Central memory CD8-positive, alpha-beta T cell (primary cell): ENCODE results near the gene SRA1.

Experiments
- ATAC-seq: fragments of 150-1000 bp; cut with Tn5 transposase; replicated peaks from 2 replicates; pipeline ENCODE4 v1.10.0; 2022; ENCODE audit warnings: mild to moderate bottlenecking, moderate FRiP score, moderate number of reproducible peaks; ENCODE audit not compliant: poor library complexity, severe bottlenecking; ENCODE audit errors: extremely low read depth
- DNase-seq, 2 donors: peaks; one replicate each; pipeline ENCODE4 v3.0.0; 2021; ENCODE audit warnings: low spot score in 2 of 2
- H3K27ac Mint-ChIP-seq: one replicate; pipeline ENCODE4 v1.8.0; 2022; ENCODE audit warnings: low read depth, mild to moderate bottlenecking, moderate library complexity, mixed read lengths
- H3K27me3 Mint-ChIP-seq: one replicate; pipeline ENCODE4 v1.8.0; 2022; ENCODE audit warnings: mixed read lengths
- H3K36me3 Mint-ChIP-seq: one replicate; pipeline ENCODE4 v1.8.0; 2022; ENCODE audit warnings: mild to moderate bottlenecking, moderate library complexity, mixed read lengths; ENCODE audit not compliant: insufficient read depth
- H3K4me1 Mint-ChIP-seq: one replicate; pipeline ENCODE4 v1.8.0; 2022; ENCODE audit warnings: mixed read lengths
- H3K4me3 Mint-ChIP-seq: one replicate; pipeline ENCODE4 v1.8.0; 2022; ENCODE audit warnings: mild to moderate bottlenecking, moderate library complexity, mixed read lengths
- H3K9me3 Mint-ChIP-seq: one replicate; pipeline ENCODE4 v1.8.0; 2022; ENCODE audit warnings: mixed read lengths

Gene SRA1

DNA sequence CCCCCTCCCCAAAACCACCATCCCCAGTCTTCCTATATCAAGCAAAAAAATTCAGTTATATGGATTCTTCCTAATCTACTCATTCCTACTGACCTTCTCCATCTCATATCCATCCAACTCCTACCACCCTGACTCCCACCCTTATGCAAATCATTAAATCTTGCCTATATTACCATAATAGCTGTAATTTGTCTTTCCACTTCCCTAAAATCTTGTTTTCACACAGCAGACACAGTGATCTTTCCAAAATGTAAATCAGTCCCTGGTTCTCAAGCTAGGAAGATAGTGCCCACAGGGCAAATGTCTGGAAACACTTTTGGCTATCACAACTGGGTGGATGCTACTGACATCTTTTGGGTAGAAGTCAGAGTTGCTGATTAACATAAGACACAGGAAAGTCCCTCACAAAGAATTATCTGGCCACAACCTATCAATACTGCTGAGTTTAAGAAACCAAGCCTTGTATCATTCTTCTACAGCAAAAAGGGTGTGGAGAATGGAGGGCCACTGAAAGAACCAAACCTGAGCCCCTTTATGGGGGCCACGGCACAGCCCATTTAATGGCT, 1.4 kb downstream of the SRA1 start:
- H3K4me3 Mint-ChIP-seq, result peak overlapping the region; percentile 87
- peaks cover 22% of the 10 kb centered on the region for H3K36me3 Mint-ChIP-seq
- no peaks in the 10 kb centered on the region for H3K27me3 Mint-ChIP-seq
- H3K4me1 Mint-ChIP-seq, result peaks cover 55% of the 10 kb centered on the region
- no peak for ATAC-seq
- H3K27ac Mint-ChIP-seq, result peak overlapping the region; percentile 95
- H3K9me3 Mint-ChIP-seq, result no peaks in the 10 kb centered on the region
- DNase-seq, result no peak

DNA sequence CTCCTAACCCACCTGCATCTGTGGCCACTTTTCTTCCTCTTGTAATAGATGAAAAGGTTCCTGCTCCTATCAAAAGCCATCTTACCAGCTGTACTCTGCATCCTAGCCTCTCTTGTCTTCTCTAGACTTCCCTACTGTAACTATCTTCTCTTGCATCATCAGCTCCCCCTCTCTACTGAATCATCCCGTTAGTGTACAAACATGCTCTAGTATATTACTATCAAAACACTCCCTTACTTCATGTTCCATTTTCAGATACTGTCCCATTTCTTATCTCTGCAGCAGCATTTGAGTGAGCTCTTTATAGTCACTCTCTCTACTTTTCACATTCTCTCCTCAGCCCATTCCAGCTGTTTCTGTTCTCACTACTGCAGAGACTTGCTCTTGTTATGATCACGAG, 2.8 kb downstream of the SRA1 start:
- DNase-seq (no peak), ATAC-seq (no peak)
- Mint-ChIP-seq H3K27me3 (no peaks in the 10 kb centered on the region), H3K27ac (peak overlapping the region; percentile 6), H3K9me3 (no peaks in the 10 kb centered on the region), H3K4me1 (peaks cover 61% of the 10 kb centered on the region), H3K4me3 (no peak overlapping the region), H3K36me3 (peaks cover 27% of the 10 kb centered on the region)

- H3K4me1 Mint-ChIP-seq, result peaks cover 68% of the 10 kb centered on the region
- H3K4me3 Mint-ChIP-seq, result no peak overlapping the region
- no peaks in the 10 kb centered on the region for H3K9me3 Mint-ChIP-seq
- H3K27me3 Mint-ChIP-seq, result no peaks in the 10 kb centered on the region
- peak overlapping the region; percentile 25 for H3K27ac Mint-ChIP-seq
- DNase-seq (no peak), ATAC-seq (no peak)
- H3K36me3 Mint-ChIP-seq, result peaks cover 31% of the 10 kb centered on the region
These were observed 3.6 kb downstream of the SRA1 start for GRCh38 chr5:140553657-140554056.

DNA sequence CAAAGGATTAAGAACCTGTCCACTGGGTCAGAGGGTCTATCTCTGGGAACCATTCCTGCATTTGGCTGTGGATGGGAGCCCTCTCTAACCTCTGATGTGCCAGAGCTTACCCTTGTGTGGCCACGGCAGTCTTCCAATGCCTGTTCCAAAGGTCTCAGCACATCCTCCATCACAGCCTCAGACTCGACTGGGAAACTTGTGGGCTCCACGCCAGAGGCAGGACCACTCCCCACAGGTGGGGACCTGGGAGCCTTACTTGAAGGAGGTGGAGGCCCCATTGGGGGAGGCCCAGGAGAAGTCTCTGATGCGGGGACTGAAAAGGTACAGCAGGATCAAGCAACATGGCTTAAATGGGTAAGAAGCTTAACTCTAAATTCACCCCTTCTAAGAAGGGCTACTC, 5.4 kb downstream of the SRA1 start:
- no peak for DNase-seq
- no peak for ATAC-seq
- H3K27me3 Mint-ChIP-seq, result no peaks in the 10 kb centered on the region
- H3K36me3 Mint-ChIP-seq, result peaks cover 25% of the 10 kb centered on the region
- no peak overlapping the region for H3K27ac Mint-ChIP-seq
- H3K4me3 Mint-ChIP-seq, result no peak overlapping the region
- H3K4me1 Mint-ChIP-seq, result peaks cover 63% of the 10 kb centered on the region
- H3K9me3 Mint-ChIP-seq, result no peaks in the 10 kb centered on the region

- Mint-ChIP-seq H3K4me1 (peaks cover 50% of the 10 kb centered on the region), H3K27ac (peak overlapping the region; percentile 68), H3K36me3 (peaks cover 28% of the 10 kb centered on the region), H3K27me3 (no peaks in the 10 kb centered on the region), H3K9me3 (no peaks in the 10 kb centered on the region), H3K4me3 (no peak overlapping the region)
- ATAC-seq, result no peak
- no peak for DNase-seq
These were observed 6.9 kb downstream of the SRA1 start for GRCh38 chr5:140550147-140551079.

DNA sequence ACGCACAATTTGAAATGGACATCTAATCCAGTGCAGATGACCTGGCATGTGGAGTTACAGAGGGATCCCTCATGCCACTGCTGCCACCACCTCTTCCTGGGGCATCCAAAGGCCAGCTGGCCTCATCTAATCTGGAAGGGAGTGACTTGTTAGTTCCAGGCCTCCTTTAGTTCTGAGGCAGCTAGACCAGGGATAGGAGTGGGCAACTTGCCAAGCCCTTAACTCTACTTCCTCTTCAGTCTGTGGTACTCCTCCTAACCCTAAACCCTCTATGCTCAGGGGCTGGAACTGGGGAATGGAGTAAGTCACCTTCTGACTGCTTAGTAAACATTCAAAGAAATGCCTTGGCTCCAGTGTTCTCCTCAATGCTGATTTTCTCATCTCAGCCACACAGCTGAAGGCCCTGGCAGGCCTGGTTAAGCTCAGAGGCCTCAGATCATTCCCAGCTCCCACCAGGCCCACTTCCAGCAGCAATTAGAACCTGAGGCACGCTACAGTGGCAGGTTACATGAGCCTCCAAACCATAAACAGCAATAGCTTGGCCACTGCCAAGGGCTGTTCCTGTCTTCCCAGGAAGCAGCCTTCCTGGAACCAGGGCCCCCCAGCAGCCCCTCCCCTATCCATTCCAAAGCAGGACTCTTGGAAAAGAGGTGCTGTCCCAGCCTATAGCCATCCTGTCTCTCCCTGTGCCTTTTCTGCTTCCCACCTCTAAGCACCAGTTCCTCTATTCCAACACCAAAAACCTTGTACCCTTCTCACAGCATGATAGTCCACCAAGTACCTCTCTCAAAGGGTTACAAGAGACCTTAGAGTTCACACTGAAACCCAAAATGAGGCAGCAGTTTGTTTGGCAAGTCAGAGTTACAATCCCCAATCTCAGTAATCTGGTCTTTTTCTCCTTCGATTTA, 7.8 kb downstream of the SRA1 start:
- ATAC-seq (no peak), DNase-seq (no peak)
- Mint-ChIP-seq H3K4me1 (peaks cover 40% of the 10 kb centered on the region), H3K27me3 (no peaks in the 10 kb centered on the region), H3K9me3 (no peaks in the 10 kb centered on the region), H3K36me3 (peaks cover 31% of the 10 kb centered on the region), H3K27ac (peak overlapping the region; percentile 93), H3K4me3 (peak overlapping the region; percentile 66)

DNA sequence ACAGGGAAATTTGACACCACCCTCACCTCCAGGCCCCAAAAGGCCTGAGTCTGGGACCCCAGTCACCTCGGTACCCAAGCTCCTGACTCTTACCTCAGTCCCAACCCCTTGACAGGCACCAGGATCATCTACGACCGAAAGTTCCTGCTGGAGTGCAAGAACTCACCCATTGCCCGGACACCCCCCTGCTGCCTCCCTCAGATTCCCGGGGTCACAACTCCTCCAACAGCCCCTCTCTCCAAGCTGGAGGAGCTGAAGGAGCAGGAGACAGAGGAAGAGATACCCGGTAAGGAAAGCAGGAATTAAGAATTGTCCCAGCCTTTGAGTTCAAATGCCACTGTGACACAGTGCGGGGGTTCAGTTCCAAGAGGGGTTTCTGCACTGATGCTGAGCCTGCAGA, 8.5 kb downstream of the SRA1 start:
- Mint-ChIP-seq H3K4me3 (peak overlapping the region; percentile 66), H3K36me3 (peaks cover 28% of the 10 kb centered on the region), H3K27me3 (no peaks in the 10 kb centered on the region), H3K4me1 (peaks cover 33% of the 10 kb centered on the region), H3K27ac (peak overlapping the region; percentile 93), H3K9me3 (no peaks in the 10 kb centered on the region)
- ATAC-seq (no peak), DNase-seq (no peak)

DNA sequence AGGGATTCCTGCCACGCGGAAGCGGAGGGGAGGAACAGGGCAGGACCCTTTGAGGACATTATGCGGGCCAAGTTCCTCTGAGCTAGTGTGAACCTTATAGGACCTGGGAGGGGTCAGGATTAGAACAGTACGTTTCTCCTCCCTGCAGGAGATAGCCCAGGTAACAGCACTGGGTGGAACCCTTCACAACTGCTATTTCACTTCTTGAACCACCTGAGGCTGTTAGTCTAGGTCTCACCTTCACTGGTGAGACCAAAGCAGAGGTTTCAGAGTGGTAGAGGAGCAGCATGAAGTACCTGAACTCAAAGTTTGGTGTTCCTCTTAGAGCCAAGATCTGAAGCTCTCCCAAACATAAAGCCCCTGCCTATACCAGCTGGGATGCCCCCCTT, 9.0 kb downstream of the SRA1 start:
- H3K36me3 Mint-ChIP-seq, result peaks cover 27% of the 10 kb centered on the region
- H3K4me3 Mint-ChIP-seq, result peak overlapping the region; percentile 66
- peaks cover 28% of the 10 kb centered on the region for H3K4me1 Mint-ChIP-seq
- H3K27ac Mint-ChIP-seq, result peak overlapping the region; percentile 93
- ATAC-seq (no peak), DNase-seq (no peak)
- H3K27me3 Mint-ChIP-seq, result no peaks in the 10 kb centered on the region
- no peaks in the 10 kb centered on the region for H3K9me3 Mint-ChIP-seq

DNA sequence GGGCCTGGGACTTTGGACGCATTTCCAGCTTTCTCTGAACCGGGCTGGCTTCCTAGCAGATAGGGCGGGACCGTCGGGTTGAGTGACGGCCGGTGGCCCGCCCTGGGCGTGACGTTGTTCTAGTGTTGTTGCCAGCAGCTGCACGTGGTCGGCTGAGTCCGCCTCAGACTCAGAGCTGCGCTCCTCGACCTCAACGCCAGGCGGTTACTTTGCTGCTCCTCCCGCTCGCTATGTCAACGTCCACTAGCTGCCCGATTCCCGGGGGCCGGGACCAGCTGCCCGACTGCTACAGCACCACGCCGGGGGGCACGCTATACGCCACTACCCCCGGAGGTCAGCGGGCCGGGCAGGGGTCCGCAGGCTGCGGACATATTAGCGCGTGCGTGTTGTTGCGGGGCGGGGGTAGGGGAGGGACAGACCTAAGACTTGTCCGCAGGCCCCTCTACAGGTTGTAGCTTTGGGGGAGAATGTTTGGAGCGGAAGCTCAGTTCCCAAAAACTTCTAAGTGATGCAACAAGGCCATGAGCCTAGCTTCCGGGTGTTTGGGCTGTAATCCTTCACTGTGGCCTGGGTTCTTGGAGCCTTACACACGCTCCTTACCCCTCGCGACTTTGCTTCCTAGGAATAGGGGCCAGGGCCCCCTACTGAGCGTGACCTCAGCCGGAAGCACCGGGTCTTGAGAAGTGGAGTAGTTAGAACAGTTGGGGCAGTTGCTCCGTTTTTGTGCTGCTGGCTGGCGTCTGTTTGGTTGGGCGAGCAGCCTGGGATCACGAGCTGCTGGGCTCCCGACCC, 9.6 kb downstream of the SRA1 start, which contains the start of gene EIF4EBP3:
TSS of gene EIF4EBP3 (plus strand) at position 155 of the 792 bp plus-strand sequence. CDS start at position 231, 76 bp downstream.
- Mint-ChIP-seq H3K27me3 (no peaks in the 10 kb centered on the region), H3K4me3 (peak within 1 kb of the TSS; percentile 66), H3K27ac (peak within 1 kb of the TSS; percentile 93), H3K4me1 (peaks cover 23% of the 10 kb centered on the region), H3K36me3 (peaks cover 25% of the 10 kb centered on the region), H3K9me3 (no peaks in the 10 kb centered on the region)
- peak; percentile 98 for ATAC-seq
- DNase-seq, result peak; percentile 75 to 77

GRCh38 chr5:140546851-140547507, 10.3 kb downstream of the SRA1 start:
- peaks cover 23% of the 10 kb centered on the region for H3K4me1 Mint-ChIP-seq
- H3K36me3 Mint-ChIP-seq, result peaks cover 26% of the 10 kb centered on the region
- no peaks in the 10 kb centered on the region for H3K9me3 Mint-ChIP-seq
- peak overlapping the region; percentile 93 for H3K27ac Mint-ChIP-seq
- H3K27me3 Mint-ChIP-seq, result no peaks in the 10 kb centered on the region
- ATAC-seq (no peak), DNase-seq (no peak)
- peak overlapping the region; percentile 66 for H3K4me3 Mint-ChIP-seq

GRCh38 chr5:140545606-140546005, 11.7 kb downstream of the SRA1 start:
- no peaks in the 10 kb centered on the region for H3K27me3 Mint-ChIP-seq
- H3K27ac Mint-ChIP-seq, result no peak overlapping the region
- H3K4me1 Mint-ChIP-seq, result peaks cover 23% of the 10 kb centered on the region
- no peak for ATAC-seq
- DNase-seq, result no peak
- peaks cover 28% of the 10 kb centered on the region for H3K36me3 Mint-ChIP-seq
- H3K9me3 Mint-ChIP-seq, result no peaks in the 10 kb centered on the region
- H3K4me3 Mint-ChIP-seq, result no peak overlapping the region
